ENCODE data around the gene TRAPPC3. TPM values are rescaled to one million over a fixed set of nuclear protein-coding genes. Genes with fewer than 3 reads are reported as not detected.

Gene TRAPPC3
- polyA plus RNA-seq, 1 donor (not counting 4 experiments of a cell fraction or from before 2014, with no cell fraction given) = 173 TPM

DNA sequence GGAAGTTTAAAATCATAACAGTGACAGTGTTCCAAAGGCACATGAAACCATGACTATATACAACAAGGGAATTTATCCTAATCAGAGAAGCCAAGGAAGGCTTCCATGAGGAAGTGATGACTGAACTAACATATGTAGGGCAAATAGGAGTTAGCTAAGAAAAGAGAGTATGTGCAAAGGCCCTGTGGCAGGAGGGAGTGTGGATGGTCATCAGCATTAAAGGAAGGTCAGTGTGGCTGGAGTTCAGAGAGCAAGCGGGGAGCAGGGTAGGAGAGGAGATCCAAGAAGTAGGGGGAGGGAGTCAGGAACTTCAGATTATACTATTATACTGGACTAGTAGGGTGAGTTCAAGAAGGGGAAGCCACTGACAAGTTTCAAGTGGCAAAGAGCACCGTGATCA is 15.1 kb upstream of the TRAPPC3 start:
- no peak for FAIRE-seq
- peak overlapping the region; percentile 9 for H3K9ac ChIP-seq (ENCODE audit: control insufficient read depth, extremely low read depth, insufficient read depth, low read length)
- DNase-seq (ENCODE audit: low read depth, low spot score) = no peak
- peaks cover 79% of the 10 kb centered on the region for H3K4me1 ChIP-seq (ENCODE audit: control insufficient read depth, extremely low read depth, insufficient read depth, low read length)
- no peak overlapping the region for H3K4me2 ChIP-seq (ENCODE audit: control insufficient read depth, extremely low read depth, insufficient read depth, low read depth, low read length)
- H3K9me1 ChIP-seq (ENCODE audit: control insufficient read depth, extremely low read depth, insufficient read depth, low read length) = no peaks in the 10 kb centered on the region
- no peak for TF ChIP-seq EZH2 (IDR thresholded peaks at IDR 0.05; ENCODE audit: low read length)
- TF ChIP-seq, protein P1, sequence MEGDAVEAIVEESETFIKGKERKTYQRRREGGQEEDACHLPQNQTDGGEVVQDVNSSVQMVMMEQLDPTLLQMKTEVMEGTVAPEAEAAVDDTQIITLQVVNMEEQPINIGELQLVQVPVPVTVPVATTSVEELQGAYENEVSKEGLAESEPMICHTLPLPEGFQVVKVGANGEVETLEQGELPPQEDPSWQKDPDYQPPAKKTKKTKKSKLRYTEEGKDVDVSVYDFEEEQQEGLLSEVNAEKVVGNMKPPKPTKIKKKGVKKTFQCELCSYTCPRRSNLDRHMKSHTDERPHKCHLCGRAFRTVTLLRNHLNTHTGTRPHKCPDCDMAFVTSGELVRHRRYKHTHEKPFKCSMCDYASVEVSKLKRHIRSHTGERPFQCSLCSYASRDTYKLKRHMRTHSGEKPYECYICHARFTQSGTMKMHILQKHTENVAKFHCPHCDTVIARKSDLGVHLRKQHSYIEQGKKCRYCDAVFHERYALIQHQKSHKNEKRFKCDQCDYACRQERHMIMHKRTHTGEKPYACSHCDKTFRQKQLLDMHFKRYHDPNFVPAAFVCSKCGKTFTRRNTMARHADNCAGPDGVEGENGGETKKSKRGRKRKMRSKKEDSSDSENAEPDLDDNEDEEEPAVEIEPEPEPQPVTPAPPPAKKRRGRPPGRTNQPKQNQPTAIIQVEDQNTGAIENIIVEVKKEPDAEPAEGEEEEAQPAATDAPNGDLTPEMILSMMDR (optimal IDR thresholded peaks at IDR 0.05 in 1 of 3, IDR thresholded peaks at IDR 0.05 in 1 of 3, conservative IDR thresholded peaks at IDR 0.05 in 1 of 3; ENCODE audit: extremely low read depth in 1 of 3, insufficient read depth in 2 of 3, low read length in 3 of 3) = no peak
- H3K27ac ChIP-seq (ENCODE audit: control insufficient read depth, insufficient read depth, low read length) = peak overlapping the region; percentile 98
- H3K36me3 ChIP-seq (ENCODE audit: control insufficient read depth in 2 of 2, extremely low read depth in 1 of 2, insufficient read depth in 2 of 2, low read length in 2 of 2) = peaks cover 13 to 44% of the 10 kb centered on the region in 2 experiments
- peaks cover 93% of the 10 kb centered on the region for H3K79me2 ChIP-seq (ENCODE audit: control insufficient read depth, insufficient read depth, low read length)
- no peaks in the 10 kb centered on the region for H3K9me3 ChIP-seq (ENCODE audit: control insufficient read depth, low read depth, low read length)
- H3K27me3 ChIP-seq (ENCODE audit: control insufficient read depth, extremely low read depth, insufficient read depth, low read length) = no peaks in the 10 kb centered on the region
- H4K20me1 ChIP-seq (ENCODE audit: control insufficient read depth, extremely low read depth, insufficient read depth, low read length) = no peaks in the 10 kb centered on the region
- no peak overlapping the region for H2AFZ ChIP-seq (ENCODE audit: control insufficient read depth, low read length)
- no peak overlapping the region for H3K4me3 ChIP-seq (ENCODE audit: control insufficient read depth in 2 of 3, extremely low read depth in 1 of 3, insufficient read depth in 2 of 3, low read depth in 1 of 3, low read length in 3 of 3)
- dilution Hi-C loops (cut with MboI; ENCODE audit: extremely low pct_ligation_motif_present, low sequenced_read_pairs) = no loop called here

DNA sequence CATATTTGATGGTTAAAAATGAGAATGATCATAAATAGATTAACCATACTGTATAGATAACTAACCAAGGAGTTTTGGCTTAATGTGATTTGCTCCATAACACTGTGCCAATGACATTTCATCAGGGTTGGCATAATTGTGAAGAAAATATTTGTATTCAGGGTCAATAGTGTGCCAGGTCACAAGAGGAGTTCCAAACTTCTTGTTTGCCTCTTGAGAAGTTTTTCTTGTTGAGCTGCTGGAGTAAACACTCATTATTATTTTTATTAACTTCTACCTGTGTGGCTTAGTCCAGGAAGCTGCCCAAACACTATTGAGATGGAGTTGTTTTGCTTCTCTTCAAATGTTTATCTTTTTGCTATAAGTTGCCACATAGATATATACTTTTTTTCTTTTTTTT is 14.1 kb upstream of the TRAPPC3 start:
- Histone ChIP-seq H3K36me3 (ENCODE audit: control insufficient read depth in 2 of 2, extremely low read depth in 1 of 2, insufficient read depth in 2 of 2, low read length in 2 of 2) (peaks cover 11 to 48% of the 10 kb centered on the region in 2 experiments), H3K27me3 (ENCODE audit: control insufficient read depth, extremely low read depth, insufficient read depth, low read length) (no peaks in the 10 kb centered on the region), H3K4me2 (ENCODE audit: control insufficient read depth, extremely low read depth, insufficient read depth, low read depth, low read length) (peak overlapping the region; percentile 95), H3K4me3 (ENCODE audit: control insufficient read depth in 2 of 3, extremely low read depth in 1 of 3, insufficient read depth in 2 of 3, low read depth in 1 of 3, low read length in 3 of 3) (no peak overlapping the region), H4K20me1 (ENCODE audit: control insufficient read depth, extremely low read depth, insufficient read depth, low read length) (peaks cover under 1% of the 10 kb centered on the region), H3K27ac (ENCODE audit: control insufficient read depth, insufficient read depth, low read length) (peak overlapping the region; percentile 98), H2AFZ (ENCODE audit: control insufficient read depth, low read length) (no peak overlapping the region), H3K9me3 (ENCODE audit: control insufficient read depth, low read depth, low read length) (no peaks in the 10 kb centered on the region), H3K9me1 (ENCODE audit: control insufficient read depth, extremely low read depth, insufficient read depth, low read length) (no peaks in the 10 kb centered on the region), H3K4me1 (ENCODE audit: control insufficient read depth, extremely low read depth, insufficient read depth, low read length) (peaks cover 86% of the 10 kb centered on the region), H3K79me2 (ENCODE audit: control insufficient read depth, insufficient read depth, low read length) (peaks cover 97% of the 10 kb centered on the region), H3K9ac (ENCODE audit: control insufficient read depth, extremely low read depth, insufficient read depth, low read length) (no peak overlapping the region)
- DNase-seq (ENCODE audit: low read depth, low spot score) (no peak), FAIRE-seq (no peak)
- TF ChIP-seq, protein P1 (optimal IDR thresholded peaks at IDR 0.05 in 1 of 3, IDR thresholded peaks at IDR 0.05 in 1 of 3, conservative IDR thresholded peaks at IDR 0.05 in 1 of 3; ENCODE audit: extremely low read depth in 1 of 3, insufficient read depth in 2 of 3, low read length in 3 of 3) = no peak
- TF ChIP-seq EZH2 (IDR thresholded peaks at IDR 0.05; ENCODE audit: low read length) = no peak
- dilution Hi-C loops (cut with MboI; ENCODE audit: extremely low pct_ligation_motif_present, low sequenced_read_pairs) = no loop called here

Measured in keratinocyte (primary cell).